Measurements from ENCODE around the gene SORBS2. TPM values are rescaled to one million over a fixed set of nuclear protein-coding genes. Genes with fewer than 3 reads are reported as not detected.

The SORBS2 gene
- total and polyA plus RNA-seq, 8 donors = 9.0 to 908 (median 66.4) TPM

DNA sequence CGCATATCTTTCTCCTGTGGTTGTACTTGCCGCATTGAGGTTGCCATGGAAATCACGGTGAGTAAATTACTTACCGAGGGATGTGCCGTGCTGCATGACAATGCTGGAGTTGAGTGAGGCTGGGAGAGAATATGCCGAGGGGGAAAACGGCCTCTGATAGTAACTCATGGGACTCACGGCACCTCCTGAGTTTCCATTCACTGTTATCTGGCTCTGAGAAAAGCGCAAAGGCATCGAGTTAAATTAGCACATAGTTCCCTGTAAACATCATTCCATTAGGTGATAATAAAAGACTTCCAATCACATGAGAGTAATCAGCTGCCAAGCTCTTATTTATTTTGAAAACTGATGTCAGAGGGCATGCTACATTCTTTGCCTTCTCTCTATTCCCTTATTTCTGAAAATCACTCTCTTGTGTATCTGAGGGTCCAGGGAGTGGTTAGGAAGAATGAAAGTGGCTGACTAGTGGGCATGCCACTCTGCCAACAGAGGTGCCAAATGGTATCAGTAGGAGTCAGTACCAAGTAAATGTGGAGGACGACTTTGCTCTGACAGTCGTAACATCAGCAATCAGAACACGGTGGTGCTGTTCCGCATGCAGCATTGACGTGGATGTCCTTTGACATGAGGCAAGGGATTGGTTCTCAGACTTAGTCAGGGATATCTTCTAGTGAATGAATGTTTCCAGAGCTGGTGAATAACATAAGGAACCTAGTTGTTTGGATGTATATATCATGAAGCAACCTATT is 149.8 kb downstream of the SORBS2 start:
- H3K36me3 ChIP-seq = peaks cover 5 to 57% (median 37%) of the 10 kb centered on the region in 4 donors
- no peak for TF ChIP-seq POLR2AphosphoS5 (IDR thresholded peaks at IDR 0.05)
- no peak for TF ChIP-seq POLR2A (IDR thresholded peaks at IDR 0.05)
- TF ChIP-seq, protein P1, sequence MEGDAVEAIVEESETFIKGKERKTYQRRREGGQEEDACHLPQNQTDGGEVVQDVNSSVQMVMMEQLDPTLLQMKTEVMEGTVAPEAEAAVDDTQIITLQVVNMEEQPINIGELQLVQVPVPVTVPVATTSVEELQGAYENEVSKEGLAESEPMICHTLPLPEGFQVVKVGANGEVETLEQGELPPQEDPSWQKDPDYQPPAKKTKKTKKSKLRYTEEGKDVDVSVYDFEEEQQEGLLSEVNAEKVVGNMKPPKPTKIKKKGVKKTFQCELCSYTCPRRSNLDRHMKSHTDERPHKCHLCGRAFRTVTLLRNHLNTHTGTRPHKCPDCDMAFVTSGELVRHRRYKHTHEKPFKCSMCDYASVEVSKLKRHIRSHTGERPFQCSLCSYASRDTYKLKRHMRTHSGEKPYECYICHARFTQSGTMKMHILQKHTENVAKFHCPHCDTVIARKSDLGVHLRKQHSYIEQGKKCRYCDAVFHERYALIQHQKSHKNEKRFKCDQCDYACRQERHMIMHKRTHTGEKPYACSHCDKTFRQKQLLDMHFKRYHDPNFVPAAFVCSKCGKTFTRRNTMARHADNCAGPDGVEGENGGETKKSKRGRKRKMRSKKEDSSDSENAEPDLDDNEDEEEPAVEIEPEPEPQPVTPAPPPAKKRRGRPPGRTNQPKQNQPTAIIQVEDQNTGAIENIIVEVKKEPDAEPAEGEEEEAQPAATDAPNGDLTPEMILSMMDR (IDR thresholded peaks at IDR 0.05) = no peak
- no peak for TF ChIP-seq EP300 (IDR thresholded peaks at IDR 0.05)
- DNase-seq = no peak
- intact Hi-C loops (cut with DNase I; ENCODE audit: low total_unique reads) = no loop called here
- H3K27ac ChIP-seq = no peak overlapping the region
- no peaks in the 10 kb centered on the region for H3K9me3 ChIP-seq
- peaks cover 0 to 9% (median 3%) of the 10 kb centered on the region in 4 donors for H3K4me1 ChIP-seq
- no peaks in the 10 kb centered on the region for H3K27me3 ChIP-seq
- no peak overlapping the region for H3K4me3 ChIP-seq
- WGBS, 5 donors = 82 to 89% (median 87%) methylated on average over 15 of the region's 15 CpGs

DNA sequence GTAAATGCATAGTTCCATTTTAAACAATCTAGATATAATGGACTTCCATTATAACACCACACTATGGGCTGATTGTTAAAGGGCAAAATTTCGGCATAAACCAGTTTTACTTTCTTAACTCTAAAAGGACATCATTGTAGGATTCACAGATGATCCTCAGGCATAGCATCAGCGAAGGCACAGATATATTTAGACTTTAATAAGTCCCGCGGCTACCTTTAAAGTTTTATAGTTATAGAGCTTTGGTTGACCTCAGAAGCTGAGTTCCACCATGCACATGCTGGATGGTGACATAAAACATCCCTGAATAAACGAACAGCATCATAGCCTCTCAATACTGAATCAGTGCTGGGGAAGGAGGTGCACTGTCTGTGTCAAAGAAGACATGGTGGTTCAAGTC is 151.7 kb downstream of the SORBS2 start:
- TF ChIP-seq EP300 (IDR thresholded peaks at IDR 0.05) (no peak), POLR2A (IDR thresholded peaks at IDR 0.05) (no peak), POLR2AphosphoS5 (IDR thresholded peaks at IDR 0.05) (no peak)
- TF ChIP-seq, protein P1 (IDR thresholded peaks at IDR 0.05) = no peak
- no peaks in the 10 kb centered on the region for H3K9me3 ChIP-seq
- no peak overlapping the region for H3K27ac ChIP-seq
- intact Hi-C loops (cut with DNase I; ENCODE audit: low total_unique reads) = no loop called here
- peaks cover 5 to 50% (median 29%) of the 10 kb centered on the region in 4 donors for H3K36me3 ChIP-seq
- H3K27me3 ChIP-seq = no peaks in the 10 kb centered on the region
- no peak for DNase-seq
- H3K4me3 ChIP-seq = no peak overlapping the region
- peaks cover 0 to 22% (median 8%) of the 10 kb centered on the region in 4 donors for H3K4me1 ChIP-seq
- 86 to 95% (median 91%) methylated on average over 5 of the region's 5 CpGs for WGBS, 5 donors

DNA sequence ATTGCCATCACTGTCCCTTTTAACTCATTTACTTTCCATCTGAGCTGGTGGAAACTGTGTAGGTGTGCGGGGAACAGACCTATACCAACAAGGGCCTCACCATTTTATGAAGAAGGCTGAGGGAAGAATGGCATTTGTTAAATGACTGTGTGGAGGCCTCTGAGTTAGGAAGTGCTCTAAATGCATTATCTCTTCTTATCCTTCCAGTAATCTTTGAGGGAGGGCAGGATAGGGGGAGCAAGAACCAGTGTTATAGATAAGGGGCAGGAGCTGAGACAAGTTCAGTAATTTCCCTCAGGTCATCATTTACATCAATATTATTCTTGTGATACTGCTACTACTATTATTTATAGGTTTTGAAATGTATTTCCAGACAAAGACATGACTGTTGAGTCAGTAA is 154.3 kb downstream of the SORBS2 start:
- intact Hi-C loops (cut with DNase I; ENCODE audit: low total_unique reads) = no loop called here
- 88 to 100% (median 91%) methylated on average over 1 of the region's 1 CpG for WGBS, 5 donors
- no peak for DNase-seq
- TF ChIP-seq EP300 (IDR thresholded peaks at IDR 0.05) (no peak), POLR2AphosphoS5 (IDR thresholded peaks at IDR 0.05) (no peak), POLR2A (IDR thresholded peaks at IDR 0.05) (no peak)
- TF ChIP-seq, protein P1 (IDR thresholded peaks at IDR 0.05) = no peak
- Histone ChIP-seq H3K4me3 (no peak overlapping the region), H3K36me3 (peaks cover 5 to 47% (median 29%) of the 10 kb centered on the region in 4 donors), H3K9me3 (no peaks in the 10 kb centered on the region), H3K27me3 (no peaks in the 10 kb centered on the region), H3K27ac (peak overlapping the region in 4 of 5 donors; percentile 3 to 84 (median 68)), H3K4me1 (peaks cover 0 to 38% (median 15%) of the 10 kb centered on the region in 4 donors)

DNA sequence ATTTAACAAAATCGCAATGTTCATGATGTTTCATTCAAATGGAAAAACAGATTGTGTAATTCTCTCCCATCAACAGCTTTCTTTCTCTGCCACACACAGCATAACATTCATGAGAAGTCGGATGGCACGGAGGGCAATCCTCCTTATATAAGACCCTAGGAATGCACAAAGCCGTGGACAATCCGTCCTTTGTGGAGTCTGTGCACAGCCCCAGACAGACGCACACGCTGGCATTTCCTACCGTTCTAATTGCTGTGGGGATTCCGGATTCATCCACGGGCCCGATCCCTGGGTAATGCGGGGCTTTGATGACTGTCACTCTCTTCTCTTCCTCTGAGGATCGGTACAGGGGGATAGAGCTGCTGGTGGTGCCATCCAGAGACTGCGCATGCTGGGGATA is 154.8 kb downstream of the SORBS2 start:
- 80 to 86% (median 85%) methylated on average over 14 of the region's 14 CpGs for WGBS, 5 donors
- TF ChIP-seq POLR2AphosphoS5 (IDR thresholded peaks at IDR 0.05) = peak in 1 of 3 donors; percentile 12
- TF ChIP-seq POLR2A (IDR thresholded peaks at IDR 0.05) = no peak
- Histone ChIP-seq H3K9me3 (no peaks in the 10 kb centered on the region), H3K27me3 (no peaks in the 10 kb centered on the region), H3K27ac (peak overlapping the region in 4 of 5 donors; percentile 36 to 84 (median 68)), H3K36me3 (peaks cover 10 to 48% (median 30%) of the 10 kb centered on the region in 4 donors), H3K4me1 (peaks cover 0 to 43% (median 18%) of the 10 kb centered on the region in 4 donors), H3K4me3 (peak overlapping the region in 3 of 4 donors; percentile 41 to 44 (median 42))
- peak in 1 of 2 donors; percentile 49 for DNase-seq
- intact Hi-C loops (cut with DNase I; ENCODE audit: low total_unique reads) = no loop called here
